ENCODE measurements around the gene S1PR5.
A peak's percentile ranks its signal among the peaks of the same experiment; 100 is the strongest.

Gene S1PR5

GRCh38 chr19:10554760-10555609, 37.7 kb upstream of the S1PR5 start:
- Histone ChIP-seq H3K4me1 (ENCODE audit: control insufficient read depth, low read length) (peaks cover 41% of the 10 kb centered on the region), H3K4me2 (ENCODE audit: low read length) (peak overlapping the region; percentile 29), H3F3A (ENCODE audit: control insufficient read depth, insufficient read depth) (peaks cover 22% of the 10 kb centered on the region), H3K27me3 (ENCODE audit: control insufficient read depth, low read length) (no peaks in the 10 kb centered on the region), H3K27ac (ENCODE audit: low read depth, low read length) (peak overlapping the region; percentile 60), H3K9me3 (ENCODE audit: control insufficient read depth, insufficient read depth, low read length) (no peaks in the 10 kb centered on the region), H3K79me2 (ENCODE audit: control insufficient read depth, low read length) (no peaks in the 10 kb centered on the region), H3K36me3 (ENCODE audit: control insufficient read depth, low read length) (peaks cover 83% of the 10 kb centered on the region), H3K4me3 (ENCODE audit: low read length) (no peak overlapping the region), H3K9me2 (replicated peaks; ENCODE audit: control insufficient read depth, low read length) (no peaks in the 10 kb centered on the region), H4K20me1 (ENCODE audit: control insufficient read depth, insufficient read depth, low read depth, low read length) (no peaks in the 10 kb centered on the region)
- no peak for TF ChIP-seq EZH2phosphoT487 (IDR thresholded peaks at IDR 0.05; ENCODE audit: borderline replicate concordance, low read length)
- no peak for TF ChIP-seq CTCF (IDR thresholded peaks at IDR 0.05; ENCODE audit: low read depth, low read length, poor library complexity, severe bottlenecking)

GRCh38 chr19:10553943-10554381, 36.7 kb upstream of the S1PR5 start:
- no peaks in the 10 kb centered on the region for H3K79me2 ChIP-seq (ENCODE audit: control insufficient read depth, low read length)
- no peaks in the 10 kb centered on the region for H3K27me3 ChIP-seq (ENCODE audit: control insufficient read depth, low read length)
- H3K9me2 ChIP-seq (replicated peaks; ENCODE audit: control insufficient read depth, low read length), result no peaks in the 10 kb centered on the region
- peak overlapping the region; percentile 29 for H3K4me2 ChIP-seq (ENCODE audit: low read length)
- peaks cover 80% of the 10 kb centered on the region for H3K36me3 ChIP-seq (ENCODE audit: control insufficient read depth, low read length)
- H3K9me3 ChIP-seq (ENCODE audit: control insufficient read depth, insufficient read depth, low read length), result no peaks in the 10 kb centered on the region
- H3K4me3 ChIP-seq (ENCODE audit: low read length), result no peak overlapping the region
- no peaks in the 10 kb centered on the region for H4K20me1 ChIP-seq (ENCODE audit: control insufficient read depth, insufficient read depth, low read depth, low read length)
- peak overlapping the region; percentile 60 for H3K27ac ChIP-seq (ENCODE audit: low read depth, low read length)
- no peak for TF ChIP-seq CTCF (IDR thresholded peaks at IDR 0.05; ENCODE audit: low read depth, low read length, poor library complexity, severe bottlenecking)
- no peak for TF ChIP-seq EZH2phosphoT487 (IDR thresholded peaks at IDR 0.05; ENCODE audit: borderline replicate concordance, low read length)
- peaks cover 22% of the 10 kb centered on the region for H3F3A ChIP-seq (ENCODE audit: control insufficient read depth, insufficient read depth)
- peaks cover 41% of the 10 kb centered on the region for H3K4me1 ChIP-seq (ENCODE audit: control insufficient read depth, low read length)

GRCh38 chr19:10553087-10553667, 35.9 kb upstream of the S1PR5 start:
- H3K4me2 ChIP-seq (ENCODE audit: low read length), result peak overlapping the region; percentile 29

More at GRCh38 chr19:10553087-10553667, 35.9 kb upstream of the S1PR5 start:
- no peaks in the 10 kb centered on the region for H3K27me3 ChIP-seq (ENCODE audit: control insufficient read depth, low read length)
- peak overlapping the region; percentile 60 for H3K27ac ChIP-seq (ENCODE audit: low read depth, low read length)
- H3K36me3 ChIP-seq (ENCODE audit: control insufficient read depth, low read length), result peaks cover 84% of the 10 kb centered on the region
- H4K20me1 ChIP-seq (ENCODE audit: control insufficient read depth, insufficient read depth, low read depth, low read length), result no peaks in the 10 kb centered on the region
- H3K4me3 ChIP-seq (ENCODE audit: low read length), result peak overlapping the region; percentile 5; the same call in 1 of the 2 replicates
- H3K9me2 ChIP-seq (replicated peaks; ENCODE audit: control insufficient read depth, low read length), result no peaks in the 10 kb centered on the region
- TF ChIP-seq CTCF (IDR thresholded peaks at IDR 0.05; ENCODE audit: low read depth, low read length, poor library complexity, severe bottlenecking) (no peak), EZH2phosphoT487 (IDR thresholded peaks at IDR 0.05; ENCODE audit: borderline replicate concordance, low read length) (no peak)
- no peaks in the 10 kb centered on the region for H3K9me3 ChIP-seq (ENCODE audit: control insufficient read depth, insufficient read depth, low read length)
- peaks cover 41% of the 10 kb centered on the region for H3K4me1 ChIP-seq (ENCODE audit: control insufficient read depth, low read length)
- no peaks in the 10 kb centered on the region for H3K79me2 ChIP-seq (ENCODE audit: control insufficient read depth, low read length)
- peaks cover 22% of the 10 kb centered on the region for H3F3A ChIP-seq (ENCODE audit: control insufficient read depth, insufficient read depth)

Measured in DOHH2 (cell line).